H7 (cell line): ENCODE measurements around the gene KIRREL1. TPM values are rescaled to one million over a fixed set of nuclear protein-coding genes. Genes with fewer than 3 reads are reported as not detected.
A peak's percentile ranks its signal among the peaks of the same experiment; 100 is the strongest.

Experiments
- DNase-seq: peaks from one replicate; pipeline ENCODE4 v3.0.0; 2012
- H3K27me3 ChIP-seq: 2 replicates; pipeline ENCODE4 v1.6.0; 2011; ENCODE audit warnings: mild to moderate bottlenecking, low read length; ENCODE audit not compliant: control insufficient read depth, insufficient read depth
- H3K36me3 ChIP-seq: replicated peaks from 2 replicates; pipeline ENCODE4 v1.5.1; 2011; ENCODE audit warnings: low read length; ENCODE audit not compliant: control insufficient read depth, insufficient read depth
- H3K4me3 ChIP-seq: 2 replicates; pipeline ENCODE4 v1.5.1; 2011; ENCODE audit warnings: low read depth, mild to moderate bottlenecking, control low read depth, low read length, moderate library complexity; ENCODE audit not compliant: insufficient read depth
- total RNA-seq: library from RNA; depleted of rRNA; stranded (reverse); fragments of >200 nt; shearing (Covaris generic); gene quantifications from 2 replicates; pipeline ENCODE4 v1.2.3, GENCODE V29; 2014

The KIRREL1 gene
- total RNA-seq, 1 experiment from 2014 or later = 56.5 TPM

GRCh38 chr1:157965584-157965983 is 27.9 kb upstream of the KIRREL1 start:
- no peaks in the 10 kb centered on the region for H3K27me3 ChIP-seq
- DNase-seq = no peak
- no peaks in the 10 kb centered on the region for H3K36me3 ChIP-seq
- H3K4me3 ChIP-seq = no peak overlapping the region

- no peak for DNase-seq
- H3K4me3 ChIP-seq = no peak overlapping the region
- no peaks in the 10 kb centered on the region for H3K36me3 ChIP-seq
- H3K27me3 ChIP-seq = no peaks in the 10 kb centered on the region
Measured at GRCh38 chr1:157966031-157966537, 27.4 kb upstream of the KIRREL1 start.

GRCh38 chr1:157967205-157967604 is 26.2 kb upstream of the KIRREL1 start:
- no peak for DNase-seq
- H3K4me3 ChIP-seq = no peak overlapping the region
- no peaks in the 10 kb centered on the region for H3K27me3 ChIP-seq
- no peaks in the 10 kb centered on the region for H3K36me3 ChIP-seq

GRCh38 chr1:157968508-157968907 is 24.9 kb upstream of the KIRREL1 start:
- DNase-seq = no peak
- no peak overlapping the region for H3K4me3 ChIP-seq
- no peaks in the 10 kb centered on the region for H3K36me3 ChIP-seq
- H3K27me3 ChIP-seq = no peaks in the 10 kb centered on the region

GRCh38 chr1:157968946-157969345 is 24.5 kb upstream of the KIRREL1 start:
- H3K4me3 ChIP-seq = no peak overlapping the region
- no peaks in the 10 kb centered on the region for H3K36me3 ChIP-seq
- no peaks in the 10 kb centered on the region for H3K27me3 ChIP-seq
- DNase-seq = no peak

GRCh38 chr1:157969697-157970485 is 23.6 kb upstream of the KIRREL1 start:
- no peaks in the 10 kb centered on the region for H3K27me3 ChIP-seq
- H3K36me3 ChIP-seq = no peaks in the 10 kb centered on the region
- H3K4me3 ChIP-seq = no peak overlapping the region
- DNase-seq = peak; percentile 65

- Histone ChIP-seq H3K27me3 (no peaks in the 10 kb centered on the region), H3K4me3 (no peak overlapping the region), H3K36me3 (no peaks in the 10 kb centered on the region)
- no peak for DNase-seq
Measured at GRCh38 chr1:157971769-157972168, 21.7 kb upstream of the KIRREL1 start.

- DNase-seq = no peak
- Histone ChIP-seq H3K4me3 (no peak overlapping the region), H3K36me3 (no peaks in the 10 kb centered on the region), H3K27me3 (no peaks in the 10 kb centered on the region)
Measured at GRCh38 chr1:157975228-157975950, 18.1 kb upstream of the KIRREL1 start.

GRCh38 chr1:157976888-157977287 is 16.6 kb upstream of the KIRREL1 start:
- no peak overlapping the region for H3K4me3 ChIP-seq
- no peaks in the 10 kb centered on the region for H3K27me3 ChIP-seq
- no peaks in the 10 kb centered on the region for H3K36me3 ChIP-seq
- DNase-seq = no peak

GRCh38 chr1:157978586-157979403 is 14.7 kb upstream of the KIRREL1 start:
- H3K36me3 ChIP-seq = no peaks in the 10 kb centered on the region
- no peak overlapping the region; the same call in 1 of the 2 replicates for H3K4me3 ChIP-seq
- no peaks in the 10 kb centered on the region for H3K27me3 ChIP-seq
- DNase-seq = peak; percentile 88

GRCh38 chr1:157982136-157982535 is 11.3 kb upstream of the KIRREL1 start:
- Histone ChIP-seq H3K36me3 (no peaks in the 10 kb centered on the region), H3K4me3 (no peak overlapping the region), H3K27me3 (no peaks in the 10 kb centered on the region)
- DNase-seq = no peak

GRCh38 chr1:157983787-157984186 is 9.7 kb upstream of the KIRREL1 start:
- no peak overlapping the region for H3K4me3 ChIP-seq
- no peaks in the 10 kb centered on the region for H3K27me3 ChIP-seq
- no peaks in the 10 kb centered on the region for H3K36me3 ChIP-seq
- no peak for DNase-seq

GRCh38 chr1:157984469-157984868 is 9.0 kb upstream of the KIRREL1 start:
- DNase-seq = no peak
- Histone ChIP-seq H3K36me3 (no peaks in the 10 kb centered on the region), H3K4me3 (no peak overlapping the region), H3K27me3 (no peaks in the 10 kb centered on the region)

GRCh38 chr1:157985473-157985872 is 8.0 kb upstream of the KIRREL1 start:
- DNase-seq = no peak
- Histone ChIP-seq H3K4me3 (no peak overlapping the region), H3K27me3 (no peaks in the 10 kb centered on the region), H3K36me3 (no peaks in the 10 kb centered on the region)
